ENCODE data around the gene CCL22.
"Not testable (repeated sequence)": the region's sequence is repeated elsewhere in the genome, so short reads cannot be mapped to it uniquely, and the experiment has no call there.

CCL22 gene

GRCh38 chr16:57388359-57389086 is 29.9 kb downstream of the CCL22 start:
- H3K9me3 Mint-ChIP-seq: peaks cover 0 to 3% of the 10 kb centered on the region in 2 donors
- peak; percentile 74 for DNase-seq
- H3K4me3 Mint-ChIP-seq: peak overlapping the region; percentile 63 to 71
- peak; percentile 80 to 83 for ATAC-seq (replicated peaks)
- no peaks in the 10 kb centered on the region for H3K36me3 Mint-ChIP-seq
- H3K27ac Mint-ChIP-seq: peak overlapping the region; percentile 95
- H3K4me1 Mint-ChIP-seq: peaks cover 48 to 62% of the 10 kb centered on the region in 2 donors
- peaks cover 0 to 8% of the 10 kb centered on the region in 2 donors for H3K27me3 Mint-ChIP-seq

GRCh38 chr16:57389087-57389468 is 30.5 kb downstream of the CCL22 start:
- Mint-ChIP-seq H3K4me3 (peak overlapping the region in 1 of 2 donors; percentile 71), H3K36me3 (no peaks in the 10 kb centered on the region)
- no peak for ATAC-seq (replicated peaks)

GRCh38 chr16:57390636-57391295 is 32.2 kb downstream of the CCL22 start:
- H3K4me1 Mint-ChIP-seq: peaks cover 34 to 43% of the 10 kb centered on the region in 2 donors
- H3K36me3 Mint-ChIP-seq: no peaks in the 10 kb centered on the region
- H3K4me3 Mint-ChIP-seq: no peak overlapping the region
- ATAC-seq (replicated peaks) (no peak), DNase-seq (no peak)
- H3K9me3 Mint-ChIP-seq: peaks cover 0 to 3% of the 10 kb centered on the region in 2 donors
- no peak overlapping the region for H3K27ac Mint-ChIP-seq
- peaks cover 0 to 12% of the 10 kb centered on the region in 2 donors for H3K27me3 Mint-ChIP-seq

More at GRCh38 chr16:57389087-57389468, 30.5 kb downstream of the CCL22 start:
- DNase-seq: no peak
- peaks cover 0 to 3% of the 10 kb centered on the region in 2 donors for H3K9me3 Mint-ChIP-seq
- H3K4me1 Mint-ChIP-seq: peaks cover 44 to 57% of the 10 kb centered on the region in 2 donors
- H3K27ac Mint-ChIP-seq: peak overlapping the region; percentile 95
- H3K27me3 Mint-ChIP-seq: peaks cover 0 to 12% of the 10 kb centered on the region in 2 donors

GRCh38 chr16:57391300-57391699 is 32.7 kb downstream of the CCL22 start:
- DNase-seq: no peak
- ATAC-seq (replicated peaks): no peak

GRCh38 chr16:57391708-57392107 is 33.1 kb downstream of the CCL22 start:
- Mint-ChIP-seq H3K4me3 (no peak overlapping the region), H3K4me1 (peaks cover 29 to 36% of the 10 kb centered on the region in 2 donors), H3K27me3 (peaks cover 0 to 22% of the 10 kb centered on the region in 2 donors), H3K27ac (no peak overlapping the region), H3K36me3 (no peaks in the 10 kb centered on the region), H3K9me3 (peaks cover 0 to 3% of the 10 kb centered on the region in 2 donors)
- no peak for ATAC-seq (replicated peaks)
- no peak for DNase-seq

More at GRCh38 chr16:57391300-57391699, 32.7 kb downstream of the CCL22 start:
- Mint-ChIP-seq H3K36me3 (no peaks in the 10 kb centered on the region), H3K27ac (no peak overlapping the region), H3K4me1 (peaks cover 30 to 40% of the 10 kb centered on the region in 2 donors), H3K27me3 (peaks cover 0 to 18% of the 10 kb centered on the region in 2 donors), H3K9me3 (peaks cover 0 to 3% of the 10 kb centered on the region in 2 donors), H3K4me3 (no peak overlapping the region)

GRCh38 chr16:57392694-57393093 is 34.1 kb downstream of the CCL22 start:
- Mint-ChIP-seq H3K36me3 (no peaks in the 10 kb centered on the region), H3K4me1 (peaks cover 25 to 26% of the 10 kb centered on the region in 2 donors), H3K9me3 (peaks cover 0 to 3% of the 10 kb centered on the region in 2 donors), H3K4me3 (no peak overlapping the region), H3K27me3 (peaks cover 0 to 23% of the 10 kb centered on the region in 2 donors), H3K27ac (no peak overlapping the region)
- DNase-seq (no peak), ATAC-seq (replicated peaks) (no peak)

- peaks cover 0 to 23% of the 10 kb centered on the region in 2 donors for H3K27me3 Mint-ChIP-seq
- ATAC-seq (replicated peaks): no peak
- H3K4me1 Mint-ChIP-seq: peaks cover 14 to 18% of the 10 kb centered on the region in 2 donors
- H3K36me3 Mint-ChIP-seq: no peaks in the 10 kb centered on the region
- no peak overlapping the region for H3K4me3 Mint-ChIP-seq
- no peak for DNase-seq
- no peak overlapping the region for H3K27ac Mint-ChIP-seq
- H3K9me3 Mint-ChIP-seq: no peaks in the 10 kb centered on the region
Observed at GRCh38 chr16:57394444-57394843, 35.9 kb downstream of the CCL22 start.

- no peaks in the 10 kb centered on the region for H3K9me3 Mint-ChIP-seq
- peaks cover 16 to 22% of the 10 kb centered on the region in 2 donors for H3K4me1 Mint-ChIP-seq
- H3K4me3 Mint-ChIP-seq: no peak overlapping the region
- H3K27ac Mint-ChIP-seq: no peak overlapping the region
- ATAC-seq (replicated peaks): no peak
- H3K36me3 Mint-ChIP-seq: peaks cover 0 to 3% of the 10 kb centered on the region in 2 donors
- DNase-seq: no peak
- peaks cover 0 to 23% of the 10 kb centered on the region in 2 donors for H3K27me3 Mint-ChIP-seq
Observed at GRCh38 chr16:57395026-57395425, 36.4 kb downstream of the CCL22 start.

- Mint-ChIP-seq H3K36me3 (peaks cover 0 to 3% of the 10 kb centered on the region in 2 donors), H3K27me3 (peaks cover 0 to 23% of the 10 kb centered on the region in 2 donors), H3K4me1 (peaks cover 25 to 30% of the 10 kb centered on the region in 2 donors), H3K9me3 (no peaks in the 10 kb centered on the region), H3K27ac (no peak overlapping the region), H3K4me3 (no peak overlapping the region)
- DNase-seq (no peak), ATAC-seq (replicated peaks) (no peak)
Observed at GRCh38 chr16:57396786-57397185, 38.2 kb downstream of the CCL22 start.

GRCh38 chr16:57397493-57397892 is 38.9 kb downstream of the CCL22 start:
- H3K4me3 Mint-ChIP-seq; H3K36me3 Mint-ChIP-seq; DNase-seq; H3K27ac Mint-ChIP-seq; ATAC-seq (replicated peaks); H3K9me3 Mint-ChIP-seq: not testable (repeated sequence)
- peaks cover 0 to 23% of the 10 kb centered on the region in 2 donors for H3K27me3 Mint-ChIP-seq
- H3K4me1 Mint-ChIP-seq: peaks cover 30 to 36% of the 10 kb centered on the region in 2 donors

- peaks cover 2 to 3% of the 10 kb centered on the region in 2 donors for H3K36me3 Mint-ChIP-seq
- peaks cover 41 to 48% of the 10 kb centered on the region in 2 donors for H3K4me1 Mint-ChIP-seq
- ATAC-seq (replicated peaks) (peak; percentile 16 to 25), DNase-seq (no peak)
- no peaks in the 10 kb centered on the region for H3K9me3 Mint-ChIP-seq
- H3K27me3 Mint-ChIP-seq: peaks cover 0 to 5% of the 10 kb centered on the region in 2 donors
- no peak overlapping the region for H3K4me3 Mint-ChIP-seq
- H3K27ac Mint-ChIP-seq: peak overlapping the region; percentile 32
Observed at GRCh38 chr16:57401943-57402640, 43.5 kb downstream of the CCL22 start.

GRCh38 chr16:57403965-57404817 is 45.6 kb downstream of the CCL22 start, which contains the start of gene CCL17:
Gene CCL17, plus strand, starts transcription at chr16:57404767. Its CDS starts 9,166 bp downstream, at chr16:57413933.
- H3K36me3 Mint-ChIP-seq: peaks cover 2 to 4% of the 10 kb centered on the region in 2 donors
- peak within 1 kb of the TSS; percentile 84 for H3K27ac Mint-ChIP-seq
- H3K9me3 Mint-ChIP-seq: peaks cover 0 to under 1% of the 10 kb centered on the region in 2 donors
- DNase-seq (no peak), ATAC-seq (replicated peaks) (no peak)
- H3K4me3 Mint-ChIP-seq: no peak within 1 kb of the TSS
- H3K27me3 Mint-ChIP-seq: peaks cover 0 to 5% of the 10 kb centered on the region in 2 donors
- peaks cover 40 to 46% of the 10 kb centered on the region in 2 donors for H3K4me1 Mint-ChIP-seq

- DNase-seq: no peak
- Mint-ChIP-seq H3K4me3 (no peak overlapping the region), H3K9me3 (peaks cover 0 to 2% of the 10 kb centered on the region in 2 donors), H3K27me3 (peaks cover 0 to 5% of the 10 kb centered on the region in 2 donors), H3K27ac (peak overlapping the region; percentile 81), H3K4me1 (peaks cover 44 to 48% of the 10 kb centered on the region in 2 donors), H3K36me3 (peaks cover 2 to 4% of the 10 kb centered on the region in 2 donors)
- no peak for ATAC-seq (replicated peaks)
Observed at GRCh38 chr16:57405097-57405496, 46.5 kb downstream of the CCL22 start.

Measured in stimulated activated naive B cell treated with anti-CD40 and anti-IgM and Interleukin-4, amounts not matched to agents 10 μg/mL and 1 μg/mL and 100 μg/mL, for 72 hours (primary cell).